ENCODE measurements around the gene GCNA. TPM values are rescaled to one million over a fixed set of nuclear protein-coding genes. Genes with fewer than 3 reads are reported as not detected.

The GCNA gene
- total and polyA plus RNA-seq, 10 of the 15 experiments (the other 5 are each of a cell fraction or from before 2014, with no cell fraction given) = 0.37 to 1.6 (median 0.90) TPM

GRCh38 chrX:71659342-71659741, 81.1 kb downstream of the GCNA start:
- no peak overlapping the region for H2AFZ ChIP-seq (ENCODE audit: control insufficient read depth, low read depth, low read length)
- POLR2A ChIA-PET = no interaction called here

More at GRCh38 chrX:71659342-71659741, 81.1 kb downstream of the GCNA start:
- FAIRE-seq = no peak
- Histone ChIP-seq H3K4me1 (ENCODE audit: control insufficient read depth, insufficient read depth, low read length) (peaks cover 5% of the 10 kb centered on the region), H3K4me2 (ENCODE audit: control insufficient read depth, insufficient read depth) (no peak overlapping the region), H3K4me3 (no peak overlapping the region), H3K9ac (ENCODE audit: control insufficient read depth, insufficient read depth, low read length) (no peak overlapping the region), H3K36me3 (ENCODE audit: control insufficient read depth in 2 of 2, insufficient read depth in 2 of 2, low read length in 1 of 2) (no peaks in the 10 kb centered on the region), H3K79me2 (ENCODE audit: control insufficient read depth, insufficient read depth, low read length) (no peaks in the 10 kb centered on the region), H3K9me3 (replicated peaks; ENCODE audit: control insufficient read depth, insufficient read depth, low read length) (no peaks in the 10 kb centered on the region), H3K27me3 (replicated peaks in 1 of 2; ENCODE audit: control insufficient read depth in 2 of 2, insufficient read depth in 2 of 2, low read length in 1 of 2) (no peaks in the 10 kb centered on the region), H3K27ac (ENCODE audit: control insufficient read depth, insufficient read depth) (no peak overlapping the region), H4K20me1 (ENCODE audit: control insufficient read depth, insufficient read depth) (no peaks in the 10 kb centered on the region)
- ATAC-seq = no peak
- TF ChIP-seq RFX5 (IDR thresholded peaks at IDR 0.05; ENCODE audit: low read depth, low read length) = no peak
- TF ChIP-seq LARP7 (IDR thresholded peaks at IDR 0.05) = no peak
- TF ChIP-seq BHLHE40 (IDR thresholded peaks at IDR 0.05; ENCODE audit: borderline replicate concordance in 1 of 2, low read depth in 2 of 2, low read length in 1 of 2) = no peak
- TF ChIP-seq, protein P1, sequence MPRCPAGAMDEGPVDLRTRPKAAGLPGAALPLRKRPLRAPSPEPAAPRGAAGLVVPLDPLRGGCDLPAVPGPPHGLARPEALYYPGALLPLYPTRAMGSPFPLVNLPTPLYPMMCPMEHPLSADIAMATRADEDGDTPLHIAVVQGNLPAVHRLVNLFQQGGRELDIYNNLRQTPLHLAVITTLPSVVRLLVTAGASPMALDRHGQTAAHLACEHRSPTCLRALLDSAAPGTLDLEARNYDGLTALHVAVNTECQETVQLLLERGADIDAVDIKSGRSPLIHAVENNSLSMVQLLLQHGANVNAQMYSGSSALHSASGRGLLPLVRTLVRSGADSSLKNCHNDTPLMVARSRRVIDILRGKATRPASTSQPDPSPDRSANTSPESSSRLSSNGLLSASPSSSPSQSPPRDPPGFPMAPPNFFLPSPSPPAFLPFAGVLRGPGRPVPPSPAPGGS (IDR thresholded peaks at IDR 0.05; ENCODE audit: borderline replicate concordance, insufficient read depth, low read depth, low read length, poor library complexity, severe bottlenecking) = no peak
- TF ChIP-seq IKZF2 (IDR thresholded peaks at IDR 0.05) = no peak
- no peak for TF ChIP-seq SUPT20H (IDR thresholded peaks at IDR 0.05; ENCODE audit: borderline replicate concordance, control insufficient read depth, low read depth, low read length)
- TF ChIP-seq ATF7 (IDR thresholded peaks at IDR 0.05; ENCODE audit: low read depth) = no peak
- TF ChIP-seq, protein P2, sequence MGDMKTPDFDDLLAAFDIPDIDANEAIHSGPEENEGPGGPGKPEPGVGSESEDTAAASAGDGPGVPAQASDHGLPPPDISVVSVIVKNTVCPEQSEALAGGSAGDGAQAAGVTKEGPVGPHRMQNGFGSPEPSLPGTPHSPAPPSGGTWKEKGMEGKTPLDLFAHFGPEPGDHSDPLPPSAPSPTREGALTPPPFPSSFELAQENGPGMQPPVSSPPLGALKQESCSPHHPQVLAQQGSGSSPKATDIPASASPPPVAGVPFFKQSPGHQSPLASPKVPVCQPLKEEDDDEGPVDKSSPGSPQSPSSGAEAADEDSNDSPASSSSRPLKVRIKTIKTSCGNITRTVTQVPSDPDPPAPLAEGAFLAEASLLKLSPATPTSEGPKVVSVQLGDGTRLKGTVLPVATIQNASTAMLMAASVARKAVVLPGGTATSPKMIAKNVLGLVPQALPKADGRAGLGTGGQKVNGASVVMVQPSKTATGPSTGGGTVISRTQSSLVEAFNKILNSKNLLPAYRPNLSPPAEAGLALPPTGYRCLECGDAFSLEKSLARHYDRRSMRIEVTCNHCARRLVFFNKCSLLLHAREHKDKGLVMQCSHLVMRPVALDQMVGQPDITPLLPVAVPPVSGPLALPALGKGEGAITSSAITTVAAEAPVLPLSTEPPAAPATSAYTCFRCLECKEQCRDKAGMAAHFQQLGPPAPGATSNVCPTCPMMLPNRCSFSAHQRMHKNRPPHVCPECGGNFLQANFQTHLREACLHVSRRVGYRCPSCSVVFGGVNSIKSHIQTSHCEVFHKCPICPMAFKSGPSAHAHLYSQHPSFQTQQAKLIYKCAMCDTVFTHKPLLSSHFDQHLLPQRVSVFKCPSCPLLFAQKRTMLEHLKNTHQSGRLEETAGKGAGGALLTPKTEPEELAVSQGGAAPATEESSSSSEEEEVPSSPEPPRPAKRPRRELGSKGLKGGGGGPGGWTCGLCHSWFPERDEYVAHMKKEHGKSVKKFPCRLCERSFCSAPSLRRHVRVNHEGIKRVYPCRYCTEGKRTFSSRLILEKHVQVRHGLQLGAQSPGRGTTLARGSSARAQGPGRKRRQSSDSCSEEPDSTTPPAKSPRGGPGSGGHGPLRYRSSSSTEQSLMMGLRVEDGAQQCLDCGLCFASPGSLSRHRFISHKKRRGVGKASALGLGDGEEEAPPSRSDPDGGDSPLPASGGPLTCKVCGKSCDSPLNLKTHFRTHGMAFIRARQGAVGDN (IDR thresholded peaks at IDR 0.05) = no peak
- no peak for TF ChIP-seq ZNF207 (IDR thresholded peaks at IDR 0.05; ENCODE audit: borderline replicate concordance)
- no peak for TF ChIP-seq PAX8 (IDR thresholded peaks at IDR 0.05)
- TF ChIP-seq DPF2 (IDR thresholded peaks at IDR 0.05) = no peak
- TF ChIP-seq MYB (IDR thresholded peaks at IDR 0.05; ENCODE audit: borderline replicate concordance, low read depth, low read length) = no peak
- TF ChIP-seq CHD1 (IDR thresholded peaks at IDR 0.05; ENCODE audit: low read depth, low read length) = no peak
- SMC1A ChIA-PET (ENCODE audit: uncharacterized antibody, unreplicated experiment) = no interaction called here
- intact Hi-C loops (cut with micrococcal nuclease; ENCODE audit: unreplicated experiment) (no loop called here), in situ Hi-C loops (cut with MboI) (loop anchor here (25.0 kb wide), 2 partner anchors 203 to 872 kb away; no protein-coding TSS in a partner anchor)
- no peak for DNase-seq (ENCODE audit: low read depth, low spot score)
- RAD21 ChIA-PET (ENCODE audit: unreplicated experiment) = no interaction called here
- BruUV-seq (replicated peaks) = no TSS peak
- CTCF ChIA-PET = no interaction called here
- 45% methylated on average over 3 of the region's 3 CpGs for WGBS (ENCODE audit: insufficient coverage, insufficient replicate concordance, low lambda C conversion rate, missing lambda C conversion rate)
